B cell (primary cell): ENCODE measurements around the gene CPE. TPM values are rescaled to one million over a fixed set of nuclear protein-coding genes. Genes with fewer than 3 reads are reported as not detected.

Experiments used
- ATAC-seq: fragments of 200-7000 bp; cut with Tn5 transposase; one replicate; pipeline ENCODE4 v1.10.0; 2021; ENCODE audit warnings: low read depth, mild to moderate bottlenecking, moderate number of reproducible peaks, moderate library complexity
- CTCF ChIA-PET: fragments of 350-600 bp; sonication (Branson Sonifier 250); formaldehyde crosslinking; loops from one replicate; lab custom pipeline; 2021; ENCODE audit warnings: antibody characterized with exemption, inconsistent platforms; lab: Charles Lee
- POLR2A ChIA-PET: fragments of 350-600 bp; sonication (Branson Sonifier 250); formaldehyde crosslinking; loops from one replicate; lab custom pipeline; 2021; ENCODE audit warnings: antibody characterized with exemption; lab: Charles Lee
- DNase-seq: peaks from one replicate; pipeline ENCODE4 v3.0.0; 2013
- H2AFZ ChIP-seq: 2 replicates; pipeline ENCODE4 v1.6.1; 2012; ENCODE audit warnings: mild to moderate bottlenecking, low read depth, low read length; ENCODE audit not compliant: insufficient read depth, poor library complexity, severe bottlenecking
- H3K27ac ChIP-seq, 2 donors: 1 replicate in 1 of 2; 2 replicates in 1 of 2; pipeline ENCODE4 v1.5.1; 2012 to 2013; ENCODE audit warnings: low read length in 2 of 2, mild to moderate bottlenecking in 2 of 2, moderate library complexity in 1 of 2
- H3K27me3 ChIP-seq, 4 experiments: fragments of 200-600 bp in 1 of 4; sonication (generic) in 1 of 4; replicated peaks in 1 of 4; 1 replicate in 2 of 4; 2 replicates in 2 of 4; pipeline versions ENCODE4 v1.6.1 to v1.7.0; 2013 to 2016; ENCODE audit warnings: low read length in 3 of 4, mild to moderate bottlenecking in 2 of 4, mixed read lengths in 1 of 4, moderate library complexity in 1 of 4; ENCODE audit not compliant: insufficient read depth in 4 of 4, control insufficient read depth in 3 of 4; ENCODE audit errors: control extremely low read depth in 1 of 4
- H3K36me3 ChIP-seq, 2 experiments: replicated peaks in 1 of 2; 1 replicate in 1 of 2; 2 replicates in 1 of 2; pipeline versions ENCODE4 v1.6.1 to v1.7.1; 2013; ENCODE audit warnings: low read length in 1 of 2; ENCODE audit not compliant: insufficient read depth in 2 of 2, control insufficient read depth in 1 of 2; ENCODE audit errors: control extremely low read depth in 1 of 2, extremely low read depth in 1 of 2
- H3K4me1 ChIP-seq, 2 donors: fragments of 200-600 bp in 1 of 2; sonication (generic) in 1 of 2; 1 replicate in 1 of 2; 2 replicates in 1 of 2; pipeline versions ENCODE4 v1.5.1 to v1.6.1; 2013 to 2017; ENCODE audit warnings: low read length in 2 of 2; ENCODE audit not compliant: control insufficient read depth in 2 of 2, insufficient read depth in 2 of 2
- H3K4me2 ChIP-seq: replicated peaks from 2 replicates; pipeline ENCODE3; 2012; ENCODE audit warnings: mild to moderate bottlenecking, low read depth, low read length; ENCODE audit not compliant: poor library complexity, severe bottlenecking
- H3K4me3 ChIP-seq, 5 experiments: fragments of 200-600 bp in 1 of 5; sonication (generic) in 1 of 5; 1 replicate in 3 of 5; 2 replicates in 2 of 5; pipeline versions ENCODE4 v1.5.1 to v1.7.0; 2011 to 2016; ENCODE audit warnings: low read length in 4 of 5, mild to moderate bottlenecking in 4 of 5, low read depth in 2 of 5, control low read depth in 1 of 5, moderate library complexity in 1 of 5; ENCODE audit not compliant: insufficient read depth in 1 of 5; ENCODE audit errors: control extremely low read depth in 1 of 5, extremely low read depth in 1 of 5
- H3K79me2 ChIP-seq: fragments of 200-600 bp; sonication (generic); one replicate; pipeline ENCODE4 v1.6.0; 2016; ENCODE audit warnings: low read length; ENCODE audit not compliant: control insufficient read depth, insufficient read depth
- H3K9ac ChIP-seq: fragments of 200-600 bp; sonication (generic); 2 replicates; pipeline ENCODE4 v1.6.1; 2017; ENCODE audit warnings: mild to moderate bottlenecking, low read length, moderate library complexity
- H3K9me3 ChIP-seq, 3 donors: one replicate each; pipeline versions ENCODE4 v1.6.1 to v1.7.1; 2013; ENCODE audit warnings: low read length in 2 of 3; ENCODE audit not compliant: control insufficient read depth in 2 of 3, insufficient read depth in 1 of 3; ENCODE audit errors: control extremely low read depth in 1 of 3
- H4K20me1 ChIP-seq: 2 replicates; pipeline ENCODE4 v1.6.0; 2012; ENCODE audit warnings: mild to moderate bottlenecking, low read length; ENCODE audit not compliant: insufficient read depth, control insufficient read depth, poor library complexity, severe bottlenecking
- H3K27ac Mint-ChIP-seq: one replicate; pipeline ENCODE4 v1.8.0; 2021; ENCODE audit warnings: mixed read lengths
- H3K27me3 Mint-ChIP-seq: one replicate; pipeline ENCODE4 v1.8.0; 2021; ENCODE audit warnings: mixed read lengths
- H3K4me1 Mint-ChIP-seq: one replicate; pipeline ENCODE4 v1.8.0; 2021; ENCODE audit warnings: mixed read lengths
- H3K4me3 Mint-ChIP-seq: one replicate; pipeline ENCODE4 v1.8.0; 2021; ENCODE audit warnings: mixed read lengths
- H3K9me3 Mint-ChIP-seq: one replicate; pipeline ENCODE4 v1.8.0; 2022; ENCODE audit warnings: mixed read lengths; ENCODE audit not compliant: insufficient read depth
- EZH2 ChIP-seq: IDR thresholded peaks from 2 replicates; pipeline ENCODE4 v1.6.1; 2012; ENCODE audit warnings: borderline replicate concordance, low read depth, mild to moderate bottlenecking, moderate library complexity, low read length; ENCODE audit not compliant: insufficient read depth, poor library complexity, severe bottlenecking
- WGBS: methylation state at CpG from one replicate; pipeline ENCODE4 v1.1.5; 2013; ENCODE audit warnings: missing lambda C conversion rate; ENCODE audit not compliant: insufficient coverage; 5-methylcytosine and 5-hydroxymethylcytosine counted together
- intact Hi-C: fragments of 100-400 bp; cut with micrococcal nuclease; formaldehyde crosslinking; loops from one replicate; pipeline ENCODE4 v1.10.0; 2022
- polyA plus RNA-seq: library from polyadenylated mRNA; depleted of rRNA; stranded (reverse); fragments of >200 nt; gene quantifications from 2 replicates; pipeline ENCODE4 v1.2.3, GENCODE V29; 2012
- total RNA-seq, 2 donors: library from RNA; stranded (reverse); fragments of 120-200 nt in 1 of 2; gene quantifications; 1 replicate in 1 of 2; 2 replicates in 1 of 2; pipeline versions ENCODE4 v1.2.3 to v1.2.4, GENCODE V29; 2013 to 2022
- TF ChIP-seq, protein P1 (sequence below): fragments of 200-600 bp; IDR thresholded peaks from one replicate; pipeline ENCODE4 v1.8.0; 2022; ENCODE audit warnings: antibody characterized with exemption, mild to moderate bottlenecking

Gene CPE
- total and polyA plus RNA-seq, 2 donors (not counting 1 experiment from before 2014, with no cell fraction given): not detected

DNA sequence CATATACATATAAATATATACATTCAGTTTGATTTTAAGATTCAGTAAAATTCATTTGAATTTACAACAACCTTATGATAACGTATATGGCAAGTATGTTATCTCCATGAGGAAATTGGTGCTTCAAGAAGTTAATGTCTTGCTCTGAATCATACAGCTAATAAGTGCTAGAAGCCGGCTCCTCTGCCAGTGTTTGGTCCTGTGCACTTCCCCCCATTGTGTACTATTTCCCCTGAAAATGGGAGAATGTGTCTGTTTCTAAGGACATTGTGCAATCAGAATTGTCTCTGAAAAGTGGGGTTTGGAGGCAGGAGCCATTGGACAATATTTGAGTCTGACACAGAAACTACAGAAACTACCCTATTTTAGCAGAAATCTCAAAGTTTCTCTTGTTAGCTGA is 135.9 kb downstream of the CPE start:
- no peak overlapping the region for H3K4me2 ChIP-seq
- no peak overlapping the region for H3K27ac ChIP-seq
- Mint-ChIP-seq H3K27me3 (peaks cover 16% of the 10 kb centered on the region), H3K4me1 (no peaks in the 10 kb centered on the region), H3K27ac (no peak overlapping the region), H3K9me3 (no peaks in the 10 kb centered on the region), H3K4me3 (no peak overlapping the region)
- H3K36me3 ChIP-seq: no peaks in the 10 kb centered on the region
- H3K4me1 ChIP-seq: no peaks in the 10 kb centered on the region
- POLR2A ChIA-PET: no interaction called here
- CTCF ChIA-PET: no interaction called here
- no peaks in the 10 kb centered on the region for H3K79me2 ChIP-seq
- no peak overlapping the region for H3K9ac ChIP-seq
- H4K20me1 ChIP-seq: no peaks in the 10 kb centered on the region
- H3K9me3 ChIP-seq: no peaks in the 10 kb centered on the region
- WGBS: no CpG with 5 or more reads among the region's 2 CpGs
- intact Hi-C loops: no loop called here
- no peak for TF ChIP-seq EZH2
- TF ChIP-seq, protein P1, sequence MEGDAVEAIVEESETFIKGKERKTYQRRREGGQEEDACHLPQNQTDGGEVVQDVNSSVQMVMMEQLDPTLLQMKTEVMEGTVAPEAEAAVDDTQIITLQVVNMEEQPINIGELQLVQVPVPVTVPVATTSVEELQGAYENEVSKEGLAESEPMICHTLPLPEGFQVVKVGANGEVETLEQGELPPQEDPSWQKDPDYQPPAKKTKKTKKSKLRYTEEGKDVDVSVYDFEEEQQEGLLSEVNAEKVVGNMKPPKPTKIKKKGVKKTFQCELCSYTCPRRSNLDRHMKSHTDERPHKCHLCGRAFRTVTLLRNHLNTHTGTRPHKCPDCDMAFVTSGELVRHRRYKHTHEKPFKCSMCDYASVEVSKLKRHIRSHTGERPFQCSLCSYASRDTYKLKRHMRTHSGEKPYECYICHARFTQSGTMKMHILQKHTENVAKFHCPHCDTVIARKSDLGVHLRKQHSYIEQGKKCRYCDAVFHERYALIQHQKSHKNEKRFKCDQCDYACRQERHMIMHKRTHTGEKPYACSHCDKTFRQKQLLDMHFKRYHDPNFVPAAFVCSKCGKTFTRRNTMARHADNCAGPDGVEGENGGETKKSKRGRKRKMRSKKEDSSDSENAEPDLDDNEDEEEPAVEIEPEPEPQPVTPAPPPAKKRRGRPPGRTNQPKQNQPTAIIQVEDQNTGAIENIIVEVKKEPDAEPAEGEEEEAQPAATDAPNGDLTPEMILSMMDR: no peak
- H3K4me3 ChIP-seq: no peak overlapping the region
- no peak for DNase-seq
- no peak for ATAC-seq
- peaks cover 0 to 3% (median 0%) of the 10 kb centered on the region in 4 experiments for H3K27me3 ChIP-seq
- no peak overlapping the region for H2AFZ ChIP-seq

DNA sequence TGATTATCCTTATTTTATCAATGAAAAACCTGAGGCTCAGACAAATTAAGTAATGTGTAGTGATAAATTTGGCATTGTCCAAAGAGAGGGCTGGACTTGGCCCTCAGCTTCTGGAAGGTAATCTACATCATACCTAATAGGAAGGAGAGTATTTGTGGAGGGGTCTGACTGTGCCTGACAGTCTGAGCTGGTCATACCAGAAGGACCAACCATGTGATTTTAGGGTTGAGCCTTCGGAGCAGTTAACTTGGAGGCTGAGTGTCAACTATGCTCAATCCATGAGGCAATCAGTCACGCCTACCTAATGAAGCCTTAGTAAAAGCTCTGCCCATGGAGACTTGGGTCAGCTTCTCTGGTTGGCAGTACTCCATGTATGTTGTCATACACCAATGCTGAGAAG is 136.4 kb downstream of the CPE start:
- Histone ChIP-seq H4K20me1 (no peaks in the 10 kb centered on the region), H2AFZ (no peak overlapping the region), H3K9ac (no peak overlapping the region), H3K27me3 (peaks cover 0 to 3% (median 0%) of the 10 kb centered on the region in 4 experiments), H3K36me3 (no peaks in the 10 kb centered on the region), H3K4me1 (no peaks in the 10 kb centered on the region), H3K4me2 (no peak overlapping the region), H3K27ac (no peak overlapping the region), H3K4me3 (no peak overlapping the region), H3K79me2 (no peaks in the 10 kb centered on the region), H3K9me3 (no peaks in the 10 kb centered on the region)
- Mint-ChIP-seq H3K4me1 (no peaks in the 10 kb centered on the region), H3K27me3 (peaks cover 13% of the 10 kb centered on the region), H3K9me3 (no peaks in the 10 kb centered on the region), H3K4me3 (no peak overlapping the region), H3K27ac (no peak overlapping the region)
- ATAC-seq (no peak), DNase-seq (no peak)
- POLR2A ChIA-PET: no interaction called here
- no peak for TF ChIP-seq EZH2
- TF ChIP-seq, protein P1: no peak
- intact Hi-C loops: no loop called here
- CTCF ChIA-PET: no interaction called here
- 100% methylated on average over 2 of the region's 2 CpGs for WGBS
